ENCODE results near the gene VASH2. TPM values are rescaled to one million over a fixed set of nuclear protein-coding genes. Genes with fewer than 3 reads are reported as not detected.

VASH2 gene
- total and polyA plus RNA-seq, 2 experiments from 2014 or later = 129 to 381 TPM

DNA sequence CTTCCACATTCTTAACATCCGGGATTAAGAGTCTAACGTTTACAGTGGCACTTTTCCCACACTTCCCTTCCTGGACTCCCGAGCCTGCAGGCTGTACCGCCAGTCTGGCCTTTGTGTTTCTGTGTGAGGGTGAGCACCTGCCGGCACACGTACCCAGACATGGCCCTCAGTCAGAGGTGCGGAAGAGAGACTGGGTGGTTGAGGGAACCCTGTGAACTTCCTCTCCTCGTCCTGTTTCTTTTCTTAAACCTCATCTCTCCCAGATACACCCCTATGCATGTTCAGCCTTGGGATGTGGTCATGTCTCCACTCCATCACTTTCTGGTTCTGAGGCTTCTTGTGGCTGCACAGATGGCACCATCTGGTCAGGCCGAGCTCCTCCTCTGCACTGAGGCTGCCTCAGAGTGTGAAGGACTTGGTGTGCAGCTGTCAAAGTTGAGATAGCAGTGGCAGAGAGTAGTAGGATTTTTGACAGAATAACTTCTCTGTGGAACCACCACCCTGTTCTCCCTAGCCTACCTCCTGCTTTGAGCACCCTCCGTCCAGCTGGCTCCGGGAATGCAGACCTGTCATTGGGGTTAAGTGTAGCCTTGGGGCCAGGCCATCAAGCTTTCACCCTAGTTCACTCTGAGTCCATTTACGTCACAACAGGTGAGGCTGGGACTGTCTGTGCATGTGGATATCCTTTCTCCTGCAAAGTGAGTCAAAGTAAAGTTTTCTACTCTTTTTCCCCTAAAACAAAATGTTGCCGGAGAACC is 31.4 kb downstream of the VASH2 start:
- TF ChIP-seq, protein P1, sequence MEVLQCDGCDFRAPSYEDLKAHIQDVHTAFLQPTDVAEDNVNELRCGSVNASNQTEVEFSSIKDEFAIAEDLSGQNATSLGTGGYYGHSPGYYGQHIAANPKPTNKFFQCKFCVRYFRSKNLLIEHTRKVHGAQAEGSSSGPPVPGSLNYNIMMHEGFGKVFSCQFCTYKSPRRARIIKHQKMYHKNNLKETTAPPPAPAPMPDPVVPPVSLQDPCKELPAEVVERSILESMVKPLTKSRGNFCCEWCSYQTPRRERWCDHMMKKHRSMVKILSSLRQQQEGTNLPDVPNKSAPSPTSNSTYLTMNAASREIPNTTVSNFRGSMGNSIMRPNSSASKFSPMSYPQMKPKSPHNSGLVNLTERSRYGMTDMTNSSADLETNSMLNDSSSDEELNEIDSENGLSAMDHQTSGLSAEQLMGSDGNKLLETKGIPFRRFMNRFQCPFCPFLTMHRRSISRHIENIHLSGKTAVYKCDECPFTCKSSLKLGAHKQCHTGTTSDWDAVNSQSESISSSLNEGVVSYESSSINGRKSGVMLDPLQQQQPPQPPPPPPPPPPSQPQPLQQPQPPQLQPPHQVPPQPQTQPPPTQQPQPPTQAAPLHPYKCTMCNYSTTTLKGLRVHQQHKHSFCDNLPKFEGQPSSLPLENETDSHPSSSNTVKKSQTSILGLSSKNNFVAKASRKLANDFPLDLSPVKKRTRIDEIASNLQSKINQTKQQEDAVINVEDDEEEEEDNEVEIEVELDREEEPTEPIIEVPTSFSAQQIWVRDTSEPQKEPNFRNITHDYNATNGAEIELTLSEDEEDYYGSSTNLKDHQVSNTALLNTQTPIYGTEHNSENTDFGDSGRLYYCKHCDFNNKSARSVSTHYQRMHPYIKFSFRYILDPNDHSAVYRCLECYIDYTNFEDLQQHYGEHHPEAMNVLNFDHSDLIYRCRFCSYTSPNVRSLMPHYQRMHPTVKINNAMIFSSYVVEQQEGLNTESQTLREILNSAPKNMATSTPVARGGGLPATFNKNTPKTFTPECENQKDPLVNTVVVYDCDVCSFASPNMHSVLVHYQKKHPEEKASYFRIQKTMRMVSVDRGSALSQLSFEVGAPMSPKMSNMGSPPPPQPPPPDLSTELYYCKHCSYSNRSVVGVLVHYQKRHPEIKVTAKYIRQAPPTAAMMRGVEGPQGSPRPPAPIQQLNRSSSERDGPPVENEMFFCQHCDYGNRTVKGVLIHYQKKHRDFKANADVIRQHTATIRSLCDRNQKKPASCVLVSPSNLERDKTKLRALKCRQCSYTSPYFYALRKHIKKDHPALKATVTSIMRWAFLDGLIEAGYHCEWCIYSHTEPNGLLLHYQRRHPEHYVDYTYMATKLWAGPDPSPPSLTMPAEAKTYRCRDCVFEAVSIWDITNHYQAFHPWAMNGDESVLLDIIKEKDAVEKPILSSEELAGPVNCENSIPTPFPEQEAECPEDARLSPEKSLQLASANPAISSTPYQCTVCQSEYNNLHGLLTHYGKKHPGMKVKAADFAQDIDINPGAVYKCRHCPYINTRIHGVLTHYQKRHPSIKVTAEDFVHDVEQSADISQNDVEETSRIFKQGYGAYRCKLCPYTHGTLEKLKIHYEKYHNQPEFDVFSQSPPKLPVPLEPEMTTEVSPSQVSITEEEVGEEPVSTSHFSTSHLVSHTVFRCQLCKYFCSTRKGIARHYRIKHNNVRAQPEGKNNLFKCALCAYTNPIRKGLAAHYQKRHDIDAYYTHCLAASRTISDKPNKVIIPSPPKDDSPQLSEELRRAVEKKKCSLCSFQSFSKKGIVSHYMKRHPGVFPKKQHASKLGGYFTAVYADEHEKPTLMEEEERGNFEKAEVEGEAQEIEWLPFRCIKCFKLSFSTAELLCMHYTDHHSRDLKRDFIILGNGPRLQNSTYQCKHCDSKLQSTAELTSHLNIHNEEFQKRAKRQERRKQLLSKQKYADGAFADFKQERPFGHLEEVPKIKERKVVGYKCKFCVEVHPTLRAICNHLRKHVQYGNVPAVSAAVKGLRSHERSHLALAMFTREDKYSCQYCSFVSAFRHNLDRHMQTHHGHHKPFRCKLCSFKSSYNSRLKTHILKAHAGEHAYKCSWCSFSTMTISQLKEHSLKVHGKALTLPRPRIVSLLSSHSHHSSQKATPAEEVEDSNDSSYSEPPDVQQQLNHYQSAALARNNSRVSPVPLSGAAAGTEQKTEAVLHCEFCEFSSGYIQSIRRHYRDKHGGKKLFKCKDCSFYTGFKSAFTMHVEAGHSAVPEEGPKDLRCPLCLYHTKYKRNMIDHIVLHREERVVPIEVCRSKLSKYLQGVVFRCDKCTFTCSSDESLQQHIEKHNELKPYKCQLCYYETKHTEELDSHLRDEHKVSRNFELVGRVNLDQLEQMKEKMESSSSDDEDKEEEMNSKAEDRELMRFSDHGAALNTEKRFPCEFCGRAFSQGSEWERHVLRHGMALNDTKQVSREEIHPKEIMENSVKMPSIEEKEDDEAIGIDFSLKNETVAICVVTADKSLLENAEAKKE (CRISPR knock-in tag; IDR thresholded peaks at IDR 0.05) = no peak
- TF ChIP-seq POLR2AphosphoS5 (IDR thresholded peaks at IDR 0.05; ENCODE audit: low read depth) = peak; percentile 78
- no peaks in the 10 kb centered on the region for H3K79me2 ChIP-seq (replicated peaks; ENCODE audit: insufficient read depth)
- Mint-ChIP-seq H3K27me3 (ENCODE audit: insufficient read depth, low read depth, poor library complexity) (peaks cover 25% of the 10 kb centered on the region), H3K4me3 (no peak overlapping the region), H3K4me1 (peaks cover 69% of the 10 kb centered on the region), H3K36me3 (ENCODE audit: low read depth) (peaks cover 93% of the 10 kb centered on the region), H3K27ac (peak overlapping the region; percentile 77; the same call in 1 of the 2 replicates), H3K9me3 (no peaks in the 10 kb centered on the region)
- peaks cover 58% of the 10 kb centered on the region for H3K36me3 ChIP-seq (ENCODE audit: insufficient read depth)
- H3K4me2 ChIP-seq = peak overlapping the region; percentile 17; the same call in 1 of the 2 replicates
- peaks cover 3% of the 10 kb centered on the region; the same call in 1 of the 2 replicates for H3K9me2 ChIP-seq (ENCODE audit: insufficient read depth)
- no peak overlapping the region for H2AFZ ChIP-seq
- ATAC-seq = peak; percentile 4
- peaks cover 62% of the 10 kb centered on the region for H3K4me1 ChIP-seq (ENCODE audit: insufficient read depth)
- no peak overlapping the region for H3K4me3 ChIP-seq
- DNase-seq (ENCODE audit: low spot score) = no peak
- peak overlapping the region; percentile 90 for H3K27ac ChIP-seq (ENCODE audit: low read depth)
- peaks cover 93% of the 10 kb centered on the region for H3F3A ChIP-seq (replicated peaks; ENCODE audit: low read depth)
- H3K27me3 ChIP-seq (ENCODE audit: insufficient read depth) = no peaks in the 10 kb centered on the region
- H4K20me1 ChIP-seq (replicated peaks; ENCODE audit: insufficient read depth) = peaks cover 38% of the 10 kb centered on the region

DNA sequence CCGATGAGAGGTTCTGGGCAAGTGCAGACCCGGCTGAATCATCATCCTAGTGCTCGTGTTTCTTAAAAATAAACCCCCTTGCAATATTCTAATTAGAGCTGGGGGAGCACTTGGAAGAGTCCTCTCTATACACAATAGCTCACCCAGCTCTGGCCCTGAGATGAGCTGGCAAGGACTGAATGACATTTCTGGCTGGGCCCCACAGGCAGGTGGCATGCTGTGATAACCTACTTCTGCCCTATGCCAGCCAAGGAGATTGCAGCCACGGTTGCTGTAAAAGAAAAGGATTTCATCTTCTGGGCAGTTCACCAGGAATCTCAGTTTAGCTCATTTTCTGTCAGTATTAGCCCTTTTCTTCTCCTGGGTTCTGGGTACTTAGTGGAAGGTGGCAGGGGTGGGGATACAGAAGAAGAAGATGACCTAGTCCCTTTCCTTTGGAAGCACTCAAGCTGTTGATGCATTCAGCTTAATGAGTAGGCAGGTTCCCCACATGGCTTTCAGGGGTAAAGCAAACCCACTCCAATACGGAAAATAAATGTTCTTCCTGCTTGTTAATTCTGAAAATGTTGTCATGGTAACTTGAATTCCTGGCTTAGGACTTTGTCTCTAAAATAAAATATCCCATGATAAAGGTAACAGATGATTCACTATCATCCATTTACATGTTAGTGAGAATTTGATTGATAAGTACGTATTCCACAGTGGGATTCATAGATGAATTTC is 32.2 kb downstream of the VASH2 start:
- Histone ChIP-seq H3K4me3 (no peak overlapping the region), H3K4me1 (ENCODE audit: insufficient read depth) (peaks cover 53% of the 10 kb centered on the region), H3K4me2 (no peak overlapping the region), H3K27me3 (ENCODE audit: insufficient read depth) (no peaks in the 10 kb centered on the region), H3K79me2 (replicated peaks; ENCODE audit: insufficient read depth) (no peaks in the 10 kb centered on the region), H3F3A (replicated peaks; ENCODE audit: low read depth) (peaks cover 91% of the 10 kb centered on the region), H2AFZ (no peak overlapping the region), H3K9me2 (ENCODE audit: insufficient read depth) (peaks cover 3% of the 10 kb centered on the region; the same call in 1 of the 2 replicates), H3K27ac (ENCODE audit: low read depth) (peak overlapping the region; percentile 36), H4K20me1 (replicated peaks; ENCODE audit: insufficient read depth) (peaks cover 35% of the 10 kb centered on the region), H3K36me3 (ENCODE audit: insufficient read depth) (peaks cover 55% of the 10 kb centered on the region)
- peaks cover 25% of the 10 kb centered on the region for H3K27me3 Mint-ChIP-seq (ENCODE audit: insufficient read depth, low read depth, poor library complexity)
- H3K36me3 Mint-ChIP-seq (ENCODE audit: low read depth) = peaks cover 90% of the 10 kb centered on the region
- H3K9me3 Mint-ChIP-seq = no peaks in the 10 kb centered on the region
- ATAC-seq = no peak
- H3K27ac Mint-ChIP-seq = no peak overlapping the region
- H3K4me3 Mint-ChIP-seq = no peak overlapping the region
- H3K4me1 Mint-ChIP-seq = peaks cover 63% of the 10 kb centered on the region
- TF ChIP-seq EZH2 (IDR thresholded peaks at IDR 0.05; ENCODE audit: low read depth, unreplicated experiment) = no peak
- TF ChIP-seq CREB1 (CRISPR knock-in tag; IDR thresholded peaks at IDR 0.05; ENCODE audit: low read depth) = no peak
- TF ChIP-seq STAT1 (IDR thresholded peaks at IDR 0.05; ENCODE audit: unreplicated experiment) = no peak
- TF ChIP-seq, protein P2, sequence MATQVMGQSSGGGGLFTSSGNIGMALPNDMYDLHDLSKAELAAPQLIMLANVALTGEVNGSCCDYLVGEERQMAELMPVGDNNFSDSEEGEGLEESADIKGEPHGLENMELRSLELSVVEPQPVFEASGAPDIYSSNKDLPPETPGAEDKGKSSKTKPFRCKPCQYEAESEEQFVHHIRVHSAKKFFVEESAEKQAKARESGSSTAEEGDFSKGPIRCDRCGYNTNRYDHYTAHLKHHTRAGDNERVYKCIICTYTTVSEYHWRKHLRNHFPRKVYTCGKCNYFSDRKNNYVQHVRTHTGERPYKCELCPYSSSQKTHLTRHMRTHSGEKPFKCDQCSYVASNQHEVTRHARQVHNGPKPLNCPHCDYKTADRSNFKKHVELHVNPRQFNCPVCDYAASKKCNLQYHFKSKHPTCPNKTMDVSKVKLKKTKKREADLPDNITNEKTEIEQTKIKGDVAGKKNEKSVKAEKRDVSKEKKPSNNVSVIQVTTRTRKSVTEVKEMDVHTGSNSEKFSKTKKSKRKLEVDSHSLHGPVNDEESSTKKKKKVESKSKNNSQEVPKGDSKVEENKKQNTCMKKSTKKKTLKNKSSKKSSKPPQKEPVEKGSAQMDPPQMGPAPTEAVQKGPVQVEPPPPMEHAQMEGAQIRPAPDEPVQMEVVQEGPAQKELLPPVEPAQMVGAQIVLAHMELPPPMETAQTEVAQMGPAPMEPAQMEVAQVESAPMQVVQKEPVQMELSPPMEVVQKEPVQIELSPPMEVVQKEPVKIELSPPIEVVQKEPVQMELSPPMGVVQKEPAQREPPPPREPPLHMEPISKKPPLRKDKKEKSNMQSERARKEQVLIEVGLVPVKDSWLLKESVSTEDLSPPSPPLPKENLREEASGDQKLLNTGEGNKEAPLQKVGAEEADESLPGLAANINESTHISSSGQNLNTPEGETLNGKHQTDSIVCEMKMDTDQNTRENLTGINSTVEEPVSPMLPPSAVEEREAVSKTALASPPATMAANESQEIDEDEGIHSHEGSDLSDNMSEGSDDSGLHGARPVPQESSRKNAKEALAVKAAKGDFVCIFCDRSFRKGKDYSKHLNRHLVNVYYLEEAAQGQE (IDR thresholded peaks at IDR 0.05; ENCODE audit: unreplicated experiment) = no peak
- DNase-seq (ENCODE audit: low spot score) = no peak
